Fibroblast of lung (primary cell): ENCODE data around the gene SPATA4. TPM values are rescaled to one million over a fixed set of nuclear protein-coding genes. Genes with fewer than 3 reads are reported as not detected.
"Not testable (repeated sequence)": the region's sequence is repeated elsewhere in the genome, so short reads cannot be mapped to it uniquely, and the experiment has no call there.

Source experiments
- DNase-seq, 2 donors: peaks; one replicate each; pipeline versions ENCODE4 v3.0.0 to v3.0.0-alpha.2; 2010; ENCODE audit warnings: low read depth in 2 of 2
- H2AFZ ChIP-seq: 2 replicates; pipeline ENCODE4 v1.5.1; 2012; ENCODE audit warnings: low read length, control low read depth, inconsistent platforms
- H3K27ac ChIP-seq: 2 replicates; pipeline ENCODE4 v1.5.1; 2011; ENCODE audit warnings: low read length, control low read depth; ENCODE audit not compliant: insufficient read depth
- H3K27me3 ChIP-seq: 2 replicates; pipeline ENCODE4 v1.5.1; 2011; ENCODE audit warnings: mild to moderate bottlenecking, low read length; ENCODE audit not compliant: control insufficient read depth, insufficient read depth
- H3K36me3 ChIP-seq: 2 replicates; pipeline ENCODE4 v1.5.1; 2011; ENCODE audit warnings: low read length; ENCODE audit not compliant: control insufficient read depth, insufficient read depth
- H3K4me1 ChIP-seq: 2 replicates; pipeline ENCODE4 v1.5.1; 2011; ENCODE audit warnings: low read length; ENCODE audit not compliant: control insufficient read depth, insufficient read depth; ENCODE audit errors: extremely low read depth
- H3K4me2 ChIP-seq: 2 replicates; pipeline ENCODE4 v1.5.1; 2011; ENCODE audit warnings: low read length, control low read depth; ENCODE audit not compliant: insufficient read depth; ENCODE audit errors: extremely low read depth
- H3K4me3 ChIP-seq, 4 experiments: fragments of 200-600 bp in 1 of 4; sonication (generic) in 1 of 4; replicated peaks in 1 of 4; 2 replicates each; pipeline ENCODE4 v1.5.1; 2011 to 2016; ENCODE audit warnings: low read length in 4 of 4, low read depth in 3 of 4, mild to moderate bottlenecking in 3 of 4, control low read depth in 2 of 4, inconsistent platforms in 1 of 4, mixed read lengths in 1 of 4; ENCODE audit not compliant: insufficient read depth in 1 of 4; ENCODE audit errors: control extremely low read depth in 1 of 4
- H3K79me2 ChIP-seq: 2 replicates; pipeline ENCODE4 v1.5.1; 2012; ENCODE audit warnings: mild to moderate bottlenecking, low read length, inconsistent platforms; ENCODE audit not compliant: control insufficient read depth, insufficient read depth
- H3K9ac ChIP-seq: 2 replicates; pipeline ENCODE4 v1.5.1; 2011; ENCODE audit warnings: mild to moderate bottlenecking, low read length, control low read depth; ENCODE audit not compliant: insufficient read depth
- H3K9me3 ChIP-seq: 2 replicates; pipeline ENCODE4 v1.5.1; 2012; ENCODE audit warnings: low read depth, low read length; ENCODE audit not compliant: control insufficient read depth, insufficient read depth
- H4K20me1 ChIP-seq: 2 replicates; pipeline ENCODE4 v1.5.1; 2011; ENCODE audit warnings: low read length; ENCODE audit not compliant: control insufficient read depth, insufficient read depth; ENCODE audit errors: extremely low read depth
- CTCF ChIP-seq, 2 donors: IDR thresholded peaks in 1 of 2; conservative IDR thresholded peaks in 1 of 2; 1 replicate in 1 of 2; 2 replicates in 1 of 2; pipeline ENCODE4 v1.5.1; 2011 to 2012; ENCODE audit warnings: low read length in 2 of 2, control low read depth in 1 of 2, inconsistent platforms in 1 of 2, low read depth in 1 of 2, mild to moderate bottlenecking in 1 of 2
- EZH2 ChIP-seq: IDR thresholded peaks from 2 replicates; pipeline ENCODE4 v1.5.1; 2012; ENCODE audit warnings: low read length, control low read depth, mild to moderate bottlenecking; ENCODE audit errors: missing control alignments
- polyA plus RNA-seq, 2 donors: library from polyadenylated mRNA; depleted of rRNA in 1 of 2; stranded (reverse) in 1 of 2; unstranded in 1 of 2; fragments of >200 nt; gene quantifications; 2 replicates each; pipeline ENCODE4 v1.2.1, GENCODE V29; 2011 to 2012; ENCODE audit warnings: missing spikeins in 1 of 2
- total RNA-seq: library from RNA; depleted of rRNA; stranded (reverse); fragments of >200 nt; gene quantifications from 2 replicates; pipeline ENCODE4 v1.2.1, GENCODE V29; 2014

Gene SPATA4
- total and polyA plus RNA-seq, 2 donors (not counting 1 experiment from before 2014, with no cell fraction given), result 0.09 to 0.66 TPM

GRCh38 chr4:176223561-176223960 is 28.2 kb upstream of the SPATA4 start:
- Histone ChIP-seq H3K4me2 (no peak overlapping the region), H3K27ac (no peak overlapping the region), H3K36me3 (no peaks in the 10 kb centered on the region), H3K9ac (no peak overlapping the region), H3K9me3 (no peaks in the 10 kb centered on the region), H4K20me1 (no peaks in the 10 kb centered on the region), H3K4me1 (no peaks in the 10 kb centered on the region), H3K79me2 (no peaks in the 10 kb centered on the region), H3K4me3 (no peak overlapping the region), H3K27me3 (no peaks in the 10 kb centered on the region), H2AFZ (no peak overlapping the region)
- TF ChIP-seq CTCF (conservative IDR thresholded peaks at IDR 0.05 in 1 of 2, IDR thresholded peaks at IDR 0.05 in 1 of 2; ENCODE audit: low read depth in 1 of 2, low read length in 2 of 2), result no peak
- no peak for TF ChIP-seq EZH2
- DNase-seq, result no peak

GRCh38 chr4:176222149-176222548 is 26.8 kb upstream of the SPATA4 start:
- Histone ChIP-seq H3K9me3 (no peaks in the 10 kb centered on the region), H2AFZ (no peak overlapping the region), H3K4me1 (no peaks in the 10 kb centered on the region), H3K4me2 (no peak overlapping the region), H3K36me3 (no peaks in the 10 kb centered on the region), H3K27ac (no peak overlapping the region), H3K27me3 (no peaks in the 10 kb centered on the region), H3K4me3 (no peak overlapping the region), H3K79me2 (no peaks in the 10 kb centered on the region), H4K20me1 (no peaks in the 10 kb centered on the region), H3K9ac (no peak overlapping the region)
- no peak for TF ChIP-seq EZH2
- TF ChIP-seq CTCF (conservative IDR thresholded peaks at IDR 0.05 in 1 of 2, IDR thresholded peaks at IDR 0.05 in 1 of 2; ENCODE audit: low read depth in 1 of 2, low read length in 2 of 2), result no peak
- DNase-seq, result no peak

- Histone ChIP-seq H2AFZ (no peak overlapping the region), H4K20me1 (no peaks in the 10 kb centered on the region), H3K9ac (no peak overlapping the region), H3K4me2 (no peak overlapping the region), H3K9me3 (no peaks in the 10 kb centered on the region), H3K4me3 (no peak overlapping the region), H3K79me2 (no peaks in the 10 kb centered on the region), H3K4me1 (no peaks in the 10 kb centered on the region), H3K27ac (no peak overlapping the region), H3K36me3 (no peaks in the 10 kb centered on the region), H3K27me3 (no peaks in the 10 kb centered on the region)
- TF ChIP-seq EZH2, result no peak
- no peak for TF ChIP-seq CTCF (conservative IDR thresholded peaks at IDR 0.05 in 1 of 2, IDR thresholded peaks at IDR 0.05 in 1 of 2; ENCODE audit: low read depth in 1 of 2, low read length in 2 of 2)
- DNase-seq, result no peak
Observed at GRCh38 chr4:176217510-176217909, 22.1 kb upstream of the SPATA4 start.

- H3K4me3 ChIP-seq, H3K4me2 ChIP-seq, H3K79me2 ChIP-seq, H3K36me3 ChIP-seq, H3K27me3 ChIP-seq, DNase-seq, H3K27ac ChIP-seq, H3K9ac ChIP-seq, H2AFZ ChIP-seq, H3K9me3 ChIP-seq, H4K20me1 ChIP-seq, H3K4me1 ChIP-seq: not testable (repeated sequence)
Observed at GRCh38 chr4:176212351-176212750, 17.0 kb upstream of the SPATA4 start.
